ENCODE measurements around the gene EHBP1L1.

DNA sequence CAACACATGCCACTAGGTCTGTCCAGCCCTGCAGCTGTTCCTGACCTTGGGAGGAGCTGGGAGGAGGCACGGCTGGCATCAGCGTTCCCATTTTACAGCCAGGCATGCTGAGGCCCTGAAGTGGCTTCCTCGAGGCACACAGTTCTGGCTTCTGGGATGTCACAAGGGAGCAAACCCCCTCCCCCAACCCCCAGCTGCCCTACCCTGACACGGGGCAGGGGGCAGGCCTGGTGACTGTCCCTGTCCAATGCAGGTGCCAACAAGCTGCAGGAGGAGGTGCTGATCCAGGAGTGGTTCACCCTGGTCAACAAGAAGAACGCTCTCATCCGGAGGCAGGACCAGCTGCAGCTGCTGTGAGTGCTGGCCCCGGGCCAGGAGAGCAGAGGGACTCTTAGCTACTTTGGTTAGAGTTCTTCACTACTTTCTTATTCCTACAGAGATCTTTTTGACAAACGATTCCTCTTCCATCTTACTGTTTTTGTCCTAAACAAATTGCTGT is 14.4 kb downstream of the EHBP1L1 start:
- TF ChIP-seq CTCF (conservative IDR thresholded peaks at IDR 0.05; ENCODE audit: low read depth, low read length) (no peak), EZH2 (IDR thresholded peaks at IDR 0.05; ENCODE audit: low read length, unreplicated experiment) (no peak), EZH2phosphoT487 (IDR thresholded peaks at IDR 0.05; ENCODE audit: borderline replicate concordance, low read length) (no peak)
